Activated CD4-positive, CD25-positive, alpha-beta regulatory T cell treated with anti-CD3 and anti-CD28 coated beads, Interleukin-2, amount 50 U/mL, for 16 hours (primary cell): ENCODE measurements around the gene NAALADL2.

Source experiments
- DNase-seq: peaks from one replicate; pipeline ENCODE4 v3.0.0-alpha.2; 2020; ENCODE audit warnings: low read depth, low spot score

Gene NAALADL2

DNA sequence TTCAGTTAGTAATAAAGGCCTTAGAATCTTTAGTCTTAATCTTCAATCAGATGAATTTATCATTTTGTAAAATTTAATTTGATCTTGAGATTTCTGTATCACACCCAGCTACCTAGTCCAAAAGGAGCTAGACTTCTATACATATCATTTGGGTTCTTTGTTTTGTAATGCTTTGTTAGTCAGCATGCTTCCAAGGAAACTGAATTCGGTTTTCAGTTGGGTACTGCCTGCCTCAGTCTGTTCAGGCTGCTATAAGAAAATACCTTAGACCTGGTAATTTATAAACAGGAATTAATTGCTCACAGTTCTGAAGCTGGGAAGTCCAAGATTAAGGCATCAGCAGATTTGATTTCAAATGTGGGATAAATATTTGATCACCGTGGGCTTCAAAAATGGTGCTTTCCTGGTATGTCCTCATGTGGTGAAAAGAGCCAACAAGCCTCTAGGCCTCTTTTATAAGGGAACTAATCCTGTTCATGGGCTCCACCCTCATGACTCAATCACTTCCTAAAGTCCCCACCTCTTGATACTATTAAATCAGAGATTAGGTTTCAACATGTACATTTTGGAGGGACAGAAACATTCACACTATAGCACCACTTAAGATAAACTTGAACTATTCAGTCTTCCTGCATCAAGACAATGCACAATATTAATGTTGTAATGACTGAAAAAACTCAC, 800.7 kb downstream of the NAALADL2 start:
- DNase-seq = no peak

GRCh38 chr3:175662815-175663214, 803.7 kb downstream of the NAALADL2 start:
- no peak for DNase-seq

DNA sequence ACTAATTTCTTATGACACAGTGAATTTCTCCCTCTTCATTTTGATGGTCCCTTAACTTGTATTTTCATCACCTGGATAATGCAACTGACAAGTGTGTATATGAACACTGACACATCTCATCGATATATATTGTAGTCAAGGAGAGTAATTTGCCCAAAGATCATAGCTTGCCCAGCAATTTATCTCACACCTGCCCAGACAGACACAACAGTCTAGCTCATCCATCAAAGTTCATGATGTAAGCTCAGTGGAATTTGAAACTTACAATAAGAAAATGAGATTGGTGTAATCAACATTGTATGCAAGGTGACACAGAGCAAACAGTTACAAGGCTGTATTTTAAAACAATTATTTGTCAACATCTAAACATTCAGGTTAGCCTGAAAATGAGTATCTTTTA, 805.8 kb downstream of the NAALADL2 start:
- DNase-seq = no peak

GRCh38 chr3:175668300-175668699, 809.2 kb downstream of the NAALADL2 start:
- DNase-seq = no peak

GRCh38 chr3:175670557-175670956, 811.4 kb downstream of the NAALADL2 start:
- no peak for DNase-seq

DNA sequence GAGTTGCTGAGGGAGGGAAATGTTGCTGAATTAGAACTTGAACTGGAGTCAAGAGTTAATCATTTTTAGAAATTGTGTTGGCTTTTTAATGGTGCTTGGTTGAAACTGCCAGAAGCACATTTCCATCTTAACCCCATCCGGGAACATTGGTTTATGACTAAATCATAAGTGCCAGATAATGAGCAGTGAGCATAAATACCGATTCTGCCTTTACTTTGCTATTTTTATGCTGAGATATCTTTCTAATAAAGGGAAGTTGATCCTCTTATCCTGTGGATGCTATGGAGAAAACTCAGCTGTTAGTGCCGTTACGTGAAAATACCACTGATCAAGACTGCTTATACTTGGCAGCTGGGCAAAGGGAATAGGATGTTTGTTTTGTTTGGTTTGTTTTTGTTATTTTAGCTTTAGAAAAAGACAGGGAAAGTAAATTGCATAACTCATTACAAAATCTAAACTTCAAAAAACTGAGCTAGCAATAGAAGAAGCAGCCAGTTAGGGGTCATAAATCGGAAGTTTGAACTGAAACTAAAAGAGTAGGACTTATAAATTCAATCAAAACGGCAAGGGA, 813.1 kb downstream of the NAALADL2 start:
- no peak for DNase-seq

DNA sequence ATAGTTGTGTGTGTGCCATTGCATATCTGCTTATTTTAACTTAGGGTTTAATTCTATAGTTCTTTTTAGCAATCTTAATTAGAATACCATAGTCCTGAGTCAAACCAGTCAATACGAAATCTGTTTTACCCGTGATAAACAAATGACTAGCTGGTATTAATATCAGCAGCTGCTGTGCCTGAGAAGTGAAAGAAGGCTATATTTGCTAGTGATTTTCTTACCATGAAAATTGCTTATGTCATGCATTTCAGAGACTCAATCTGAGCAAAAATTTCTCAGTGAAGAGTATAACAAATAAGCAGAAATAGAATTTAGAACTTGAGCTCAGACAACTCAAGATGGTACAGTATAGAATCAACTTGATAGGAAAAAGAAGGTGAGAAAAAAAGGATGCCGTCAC, 820.4 kb downstream of the NAALADL2 start:
- no peak for DNase-seq

DNA sequence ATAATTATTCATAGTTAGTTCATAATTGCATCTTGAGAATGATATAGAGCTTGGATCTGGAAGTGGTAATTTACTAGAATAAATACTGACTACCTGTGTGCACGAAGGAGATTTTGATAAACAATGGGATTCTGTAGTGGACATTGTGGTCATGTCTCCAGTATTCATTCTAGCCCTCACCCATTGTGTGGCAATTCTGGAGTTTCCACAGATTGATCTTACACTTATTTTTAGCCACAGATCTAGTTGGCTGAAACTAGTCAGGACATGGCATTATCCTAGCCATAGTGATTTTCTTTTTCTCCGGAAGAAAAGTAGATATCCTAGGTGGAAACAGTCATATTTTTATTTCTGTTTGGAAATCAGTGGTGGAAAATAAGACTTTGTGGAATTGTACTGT, 833.1 kb downstream of the NAALADL2 start:
- DNase-seq = no peak

DNA sequence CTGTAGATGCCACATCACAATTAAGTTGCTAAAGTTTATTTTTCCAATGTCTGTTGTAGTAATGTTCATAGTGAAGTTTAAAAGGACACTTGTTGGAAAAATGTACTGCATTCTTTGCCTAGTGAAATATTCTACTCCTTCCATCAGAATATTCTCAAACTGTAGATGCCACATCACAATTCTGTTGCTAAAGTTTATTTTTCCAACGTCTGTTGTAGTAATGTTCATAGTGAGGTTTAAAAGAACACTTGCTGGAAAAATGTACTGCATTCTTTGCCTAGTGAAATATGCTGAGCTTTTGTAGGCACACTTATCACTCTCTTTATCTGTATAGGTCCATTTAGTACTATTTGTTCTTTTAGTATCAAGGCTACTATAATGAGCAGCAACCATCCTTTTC, 836.1 kb downstream of the NAALADL2 start:
- no peak for DNase-seq

- DNase-seq = no peak
These were observed 843.8 kb downstream of the NAALADL2 start for GRCh38 chr3:175702956-175703355.

GRCh38 chr3:175704366-175705055, 845.4 kb downstream of the NAALADL2 start:
- no peak for DNase-seq

DNA sequence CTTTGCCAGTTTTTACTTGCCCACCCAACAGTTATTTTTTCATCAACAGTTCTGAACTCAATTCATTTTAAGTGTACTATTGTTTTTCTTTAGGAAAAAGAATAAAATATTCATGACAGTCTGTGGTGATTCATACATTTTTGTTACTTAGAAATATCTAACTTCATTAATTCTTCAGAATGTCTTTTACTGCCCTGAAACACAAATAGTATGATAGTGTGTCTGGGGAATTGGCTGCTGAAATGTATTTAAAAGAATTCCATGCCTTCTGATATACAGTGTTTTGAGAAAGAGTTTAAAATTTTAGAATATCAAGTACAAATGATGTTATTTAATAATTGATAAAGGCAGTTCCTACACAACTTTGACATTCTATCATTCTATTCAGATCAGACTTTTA, 854.1 kb downstream of the NAALADL2 start:
- DNase-seq = no peak

GRCh38 chr3:175716446-175716845, 857.3 kb downstream of the NAALADL2 start:
- DNase-seq = no peak

DNA sequence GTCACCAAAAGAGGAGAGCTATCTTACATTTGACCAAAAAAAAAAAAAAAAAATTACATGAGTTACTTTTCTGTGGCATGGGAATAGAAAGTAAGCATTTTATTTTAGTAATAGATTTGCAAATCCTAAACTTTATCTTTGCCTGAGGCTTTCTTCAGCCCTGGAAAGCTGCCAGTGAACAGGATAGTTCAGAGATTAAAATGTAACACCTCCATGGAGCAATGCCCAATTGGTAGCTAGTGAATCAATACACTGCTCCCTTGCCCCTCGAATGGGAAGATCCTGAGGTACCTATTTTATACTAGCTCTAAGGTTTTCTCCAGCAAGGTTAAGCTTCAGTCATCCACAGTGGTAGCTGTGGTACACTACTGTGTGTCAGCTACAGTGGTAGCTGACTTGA, 867.1 kb downstream of the NAALADL2 start:
- DNase-seq = no peak

GRCh38 chr3:175728566-175728965, 869.4 kb downstream of the NAALADL2 start:
- DNase-seq = no peak

DNA sequence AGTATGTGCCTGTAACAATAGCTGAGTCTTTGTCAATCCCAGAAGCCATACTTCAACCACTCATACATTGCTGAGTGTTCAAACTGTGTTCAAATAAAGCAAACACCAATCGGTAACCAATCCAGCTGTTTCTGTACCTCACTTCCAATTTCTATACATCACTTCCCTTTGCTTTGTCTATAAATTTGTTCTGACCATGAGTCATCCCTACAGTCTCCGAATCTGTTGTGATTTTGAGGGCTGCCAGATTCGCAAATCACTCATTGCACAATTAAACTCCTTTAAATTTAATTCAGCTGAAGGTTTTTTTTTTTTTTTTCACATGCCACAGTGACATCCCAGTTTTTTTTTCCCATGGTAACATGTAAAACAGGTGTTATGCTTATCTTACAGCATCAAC, 870.3 kb downstream of the NAALADL2 start:
- no peak for DNase-seq

DNA sequence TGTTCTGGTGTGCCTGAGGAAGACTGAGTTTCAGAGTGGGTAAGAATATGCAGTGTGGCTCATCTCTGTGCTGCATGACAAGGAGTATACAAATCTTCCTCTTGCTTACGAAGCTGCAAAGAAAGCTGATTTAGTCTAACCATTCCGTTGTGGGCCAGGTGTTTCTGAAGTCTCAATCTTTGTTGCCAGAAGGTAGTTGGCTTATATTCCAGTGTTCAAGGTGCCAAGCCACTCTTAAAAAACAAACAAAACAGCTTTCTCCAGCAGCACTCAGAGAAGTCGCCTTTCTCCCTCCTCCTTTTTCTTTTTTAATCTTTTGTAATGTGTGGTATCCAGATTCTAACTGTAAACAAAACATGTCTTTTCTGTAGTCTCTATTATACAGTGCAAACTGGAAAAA, 872.4 kb downstream of the NAALADL2 start:
- no peak for DNase-seq

- DNase-seq = no peak
These were observed 872.9 kb downstream of the NAALADL2 start for GRCh38 chr3:175732017-175732416.

DNA sequence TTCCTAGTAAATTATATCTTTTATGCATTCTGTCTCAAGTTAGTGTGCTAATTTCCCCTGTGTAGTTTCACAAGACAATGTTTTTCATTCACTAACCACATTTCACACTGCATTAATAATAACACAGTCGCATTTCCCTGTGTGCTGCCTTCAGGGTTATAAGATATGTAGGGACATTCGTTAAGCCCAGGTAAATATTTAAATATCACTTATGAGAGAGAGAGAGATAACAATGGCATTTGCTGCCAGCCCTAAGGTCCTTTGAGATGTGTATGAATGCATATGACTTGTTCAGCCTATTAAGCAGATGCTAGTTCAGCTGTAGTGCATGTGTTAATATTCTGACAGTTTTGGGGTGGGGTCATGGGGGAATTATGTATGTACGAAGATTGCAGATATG, 876.7 kb downstream of the NAALADL2 start:
- no peak for DNase-seq

DNA sequence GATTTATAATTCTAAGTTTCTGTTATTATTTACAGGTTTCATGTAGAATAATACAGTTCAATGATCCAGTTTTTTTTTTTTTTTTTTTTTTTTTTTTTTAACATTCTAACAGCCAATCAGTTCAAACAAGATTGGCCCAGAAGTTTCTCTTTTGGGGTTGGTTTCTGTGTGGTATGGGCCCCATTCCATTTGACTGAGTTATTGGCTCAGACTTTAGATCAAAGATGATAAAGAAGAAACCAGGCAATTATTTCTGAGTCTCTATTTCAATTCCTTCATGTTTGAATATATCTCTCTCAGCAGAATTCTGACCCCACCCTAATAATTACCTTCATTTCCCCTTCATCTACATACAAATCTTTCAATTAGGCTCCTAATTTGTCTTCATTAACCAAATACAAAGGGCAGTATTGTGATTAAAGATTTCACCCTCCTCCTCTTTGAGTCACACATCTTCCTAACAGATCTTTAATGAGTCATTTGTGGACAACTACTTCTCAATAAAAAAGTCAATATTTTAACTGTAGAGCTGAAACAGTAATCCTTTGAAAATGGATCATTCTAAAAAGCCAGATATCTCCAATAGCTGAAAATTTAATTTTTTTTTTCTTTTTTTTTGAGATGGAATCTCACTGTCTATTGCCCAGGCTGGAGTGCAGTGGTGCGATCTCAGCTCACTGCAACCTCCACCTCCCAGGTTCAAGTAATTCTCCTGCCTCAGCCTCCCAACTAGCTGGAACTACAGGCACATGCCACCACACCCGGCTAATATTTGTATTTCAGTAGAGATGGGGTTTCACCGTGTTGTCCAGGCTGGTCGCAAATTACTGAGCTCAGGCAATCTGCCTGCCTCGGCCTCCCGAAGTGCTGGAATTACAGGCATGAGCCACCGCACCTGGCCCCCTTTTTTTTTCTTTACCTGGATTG, 878.8 kb downstream of the NAALADL2 start:
- no peak for DNase-seq

- no peak for DNase-seq
These were observed 882.8 kb downstream of the NAALADL2 start for GRCh38 chr3:175741951-175742350.
